GM12891 (cell line): ENCODE measurements around the gene POLR1D.

ENCODE experiments used
- DNase-seq: peaks from one replicate; pipeline ENCODE4 v3.0.0; 2011; ENCODE audit warnings: low spot score; ENCODE audit not compliant: insufficient read length
- FAIRE-seq: peaks from 2 replicates; lab custom pipeline; 2011; peaks lifted over from hg19 to GRCh38; lab: Jason Lieb, UNC
- PAX5 ChIP-seq: IDR thresholded peaks from 2 replicates; pipeline ENCODE4 v1.6.1; 2011; ENCODE audit warnings: low read length, moderate library complexity, mild to moderate bottlenecking; ENCODE audit not compliant: insufficient read depth, severe bottlenecking
- POLR2A ChIP-seq: IDR thresholded peaks from 2 replicates; pipeline ENCODE4 v1.6.1; 2011; ENCODE audit warnings: low read depth, low read length, control low read depth
- POLR2AphosphoS5 ChIP-seq: IDR thresholded peaks from 2 replicates; pipeline ENCODE4 v1.6.1; 2011; ENCODE audit warnings: low read depth, low read length, control low read depth
- POU2F2 ChIP-seq: IDR thresholded peaks from 2 replicates; pipeline ENCODE4 v1.6.1; 2011; ENCODE audit warnings: low read depth, mild to moderate bottlenecking, control low read depth, low read length, moderate library complexity
- SPI1 ChIP-seq: IDR thresholded peaks from 2 replicates; pipeline ENCODE4 v1.6.1; 2011; ENCODE audit warnings: low read depth, low read length, control low read depth
- TAF1 ChIP-seq: IDR thresholded peaks from 2 replicates; pipeline ENCODE4 v1.6.1; 2011; ENCODE audit warnings: low read depth, low read length, control low read depth

The POLR1D gene

GRCh38 chr13:27605610-27606200, 16.0 kb upstream of the POLR1D start:
- FAIRE-seq (no peak), DNase-seq (no peak)
- no peak for TF ChIP-seq POU2F2
- no peak for TF ChIP-seq POLR2A
- TF ChIP-seq TAF1, result no peak

GRCh38 chr13:27607125-27607524, 14.6 kb upstream of the POLR1D start:
- TF ChIP-seq SPI1, result no peak
- TF ChIP-seq POU2F2, result no peak
- no peak for TF ChIP-seq PAX5
- TF ChIP-seq POLR2AphosphoS5, result no peak
- TF ChIP-seq TAF1, result no peak
- no peak for TF ChIP-seq POLR2A
- peak; percentile 31 for FAIRE-seq

GRCh38 chr13:27613628-27614027, 8.1 kb upstream of the POLR1D start:
- no peak for DNase-seq
- TF ChIP-seq POLR2A (no peak), POU2F2 (no peak), SPI1 (no peak), PAX5 (no peak)
- no peak for FAIRE-seq

More at GRCh38 chr13:27607125-27607524, 14.6 kb upstream of the POLR1D start:
- no peak for DNase-seq

GRCh38 chr13:27617881-27618321, 3.8 kb upstream of the POLR1D start:
- no peak for DNase-seq
- FAIRE-seq, result no peak
- TF ChIP-seq POU2F2, result no peak
- TF ChIP-seq PAX5, result no peak
- no peak for TF ChIP-seq POLR2AphosphoS5
- no peak for TF ChIP-seq SPI1
- TF ChIP-seq POLR2A, result no peak
- no peak for TF ChIP-seq TAF1

GRCh38 chr13:27619093-27619727, 2.5 kb upstream of the POLR1D start:
- no peak for DNase-seq
- FAIRE-seq, result no peak
- no peak for TF ChIP-seq POLR2A
- TF ChIP-seq SPI1, result no peak

GRCh38 chr13:27619728-27620376, 1.8 kb upstream of the POLR1D start:
- DNase-seq (peak; percentile 37), FAIRE-seq (peak; percentile 55)
- TF ChIP-seq POLR2AphosphoS5 (no peak), POU2F2 (no peak), TAF1 (no peak), POLR2A (no peak), PAX5 (no peak), SPI1 (no peak)

- peak; percentile 74 for FAIRE-seq
- TF ChIP-seq SPI1, result no peak
- no peak for TF ChIP-seq PAX5
- TF ChIP-seq POU2F2, result no peak
- no peak for TF ChIP-seq POLR2A
- peak; percentile 66 for TF ChIP-seq TAF1
- no peak for TF ChIP-seq POLR2AphosphoS5
- peak; percentile 90 for DNase-seq
Observed at GRCh38 chr13:27620377-27621115, 1.1 kb upstream of the POLR1D start, which contains the start of gene LNX2. LNX2 (minus strand) TSS chr13:27620529; CDS start chr13:27581703, 38,826 bp downstream.

- no peak for DNase-seq
Observed at GRCh38 chr13:27621116-27621365, 651 bp upstream of the POLR1D start.

GRCh38 chr13:27622102-27622820, 569 bp downstream of the POLR1D start:
- no peak for DNase-seq
- FAIRE-seq, result no peak
- TF ChIP-seq POLR2A (no peak), POLR2AphosphoS5 (no peak), SPI1 (no peak), PAX5 (no peak), TAF1 (no peak), POU2F2 (no peak)

More at GRCh38 chr13:27621116-27621365, 651 bp upstream of the POLR1D start:
- TF ChIP-seq SPI1, result no peak
- no peak for TF ChIP-seq POU2F2
- no peak for TF ChIP-seq POLR2A
- TF ChIP-seq POLR2AphosphoS5, result no peak
- TF ChIP-seq PAX5, result no peak
- TF ChIP-seq TAF1, result no peak
- FAIRE-seq, result no peak
